Testis (tissue), 2 donors: ENCODE data around the gene HOXA13.

Experiments used
- CTCF ChIP-seq, 3 experiments: fragments of 450-650 bp in 2 of 3; fragments of 200-600 bp in 1 of 3; sonication (generic) in 1 of 3; IDR thresholded peaks; one replicate each; pipeline ENCODE4 v1.5.1; 2016 to 2019; ENCODE audit warnings: antibody characterized with exemption in 3 of 3, mild to moderate bottlenecking in 2 of 3, moderate library complexity in 1 of 3
- POLR2A ChIP-seq: fragments of 450-650 bp; IDR thresholded peaks from one replicate; pipeline ENCODE4 v1.6.1; 2017; ENCODE audit warnings: antibody characterized with exemption, mild to moderate bottlenecking, moderate library complexity

GRCh38 chr7:27170426-27171324 is 29.2 kb downstream of the HOXA13 start:
- TF ChIP-seq CTCF (IDR thresholded peaks at IDR 0.05) (no peak), POLR2A (no peak)
